AG09309 (cell line): ENCODE data around the gene CCBE1.
"Not testable (repeated sequence)": the region's sequence is repeated elsewhere in the genome, so short reads cannot be mapped to it uniquely, and the experiment has no call there.

Experiments
- DNase-seq: peaks from one replicate; pipeline ENCODE4 v3.0.0-alpha.2; 2010; ENCODE audit warnings: low read depth
- H3K4me3 ChIP-seq: 2 replicates; pipeline ENCODE4 v1.5.1; 2011; ENCODE audit warnings: mild to moderate bottlenecking, low read depth, low read length, moderate library complexity; ENCODE audit not compliant: control insufficient read depth
- TF ChIP-seq, protein P1 (sequence below): IDR thresholded peaks from 2 replicates; pipeline ENCODE4 v1.5.1; 2011; ENCODE audit warnings: mild to moderate bottlenecking, low read depth, low read length, inconsistent platforms; ENCODE audit not compliant: insufficient read depth, control insufficient read depth; ENCODE audit errors: missing control alignments

CCBE1 gene

DNA sequence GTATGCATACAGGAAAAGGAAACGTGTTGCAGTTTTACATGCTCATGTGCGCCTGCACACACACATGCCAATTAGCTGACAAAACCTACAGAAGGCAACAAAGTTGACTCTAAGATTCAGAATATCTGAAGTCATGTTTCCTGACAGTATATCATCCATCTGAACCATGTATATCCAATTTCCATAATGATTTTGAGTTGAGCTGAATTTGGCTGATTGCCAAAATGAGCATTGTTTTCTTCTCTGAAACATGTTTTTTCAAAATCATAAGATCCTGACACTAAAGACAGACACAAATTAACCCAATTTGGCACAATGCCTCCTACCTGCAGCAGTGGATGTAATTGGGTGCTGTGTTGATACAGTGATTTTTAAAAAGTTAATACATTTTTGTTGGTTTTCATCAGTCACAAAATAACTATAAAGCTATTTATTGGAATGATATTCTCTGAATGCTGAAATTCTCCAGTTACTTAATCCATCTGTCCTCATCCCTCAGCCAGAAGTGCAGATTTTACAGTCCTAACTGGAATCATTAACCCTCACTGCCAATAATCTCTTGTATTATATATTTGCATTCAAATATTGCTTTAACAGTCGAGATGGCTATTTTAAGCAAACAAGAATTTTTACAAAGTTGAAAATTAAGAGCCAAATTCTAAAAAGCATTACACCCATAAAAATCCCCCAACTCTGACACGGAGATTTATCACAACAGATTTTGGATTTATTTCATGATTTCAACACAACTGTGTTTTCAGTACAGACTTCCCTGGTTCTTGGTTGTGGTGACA is 176.5 kb downstream of the CCBE1 start:
- TF ChIP-seq, protein P1, sequence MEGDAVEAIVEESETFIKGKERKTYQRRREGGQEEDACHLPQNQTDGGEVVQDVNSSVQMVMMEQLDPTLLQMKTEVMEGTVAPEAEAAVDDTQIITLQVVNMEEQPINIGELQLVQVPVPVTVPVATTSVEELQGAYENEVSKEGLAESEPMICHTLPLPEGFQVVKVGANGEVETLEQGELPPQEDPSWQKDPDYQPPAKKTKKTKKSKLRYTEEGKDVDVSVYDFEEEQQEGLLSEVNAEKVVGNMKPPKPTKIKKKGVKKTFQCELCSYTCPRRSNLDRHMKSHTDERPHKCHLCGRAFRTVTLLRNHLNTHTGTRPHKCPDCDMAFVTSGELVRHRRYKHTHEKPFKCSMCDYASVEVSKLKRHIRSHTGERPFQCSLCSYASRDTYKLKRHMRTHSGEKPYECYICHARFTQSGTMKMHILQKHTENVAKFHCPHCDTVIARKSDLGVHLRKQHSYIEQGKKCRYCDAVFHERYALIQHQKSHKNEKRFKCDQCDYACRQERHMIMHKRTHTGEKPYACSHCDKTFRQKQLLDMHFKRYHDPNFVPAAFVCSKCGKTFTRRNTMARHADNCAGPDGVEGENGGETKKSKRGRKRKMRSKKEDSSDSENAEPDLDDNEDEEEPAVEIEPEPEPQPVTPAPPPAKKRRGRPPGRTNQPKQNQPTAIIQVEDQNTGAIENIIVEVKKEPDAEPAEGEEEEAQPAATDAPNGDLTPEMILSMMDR: no peak
- no peak overlapping the region for H3K4me3 ChIP-seq
- DNase-seq: no peak

DNA sequence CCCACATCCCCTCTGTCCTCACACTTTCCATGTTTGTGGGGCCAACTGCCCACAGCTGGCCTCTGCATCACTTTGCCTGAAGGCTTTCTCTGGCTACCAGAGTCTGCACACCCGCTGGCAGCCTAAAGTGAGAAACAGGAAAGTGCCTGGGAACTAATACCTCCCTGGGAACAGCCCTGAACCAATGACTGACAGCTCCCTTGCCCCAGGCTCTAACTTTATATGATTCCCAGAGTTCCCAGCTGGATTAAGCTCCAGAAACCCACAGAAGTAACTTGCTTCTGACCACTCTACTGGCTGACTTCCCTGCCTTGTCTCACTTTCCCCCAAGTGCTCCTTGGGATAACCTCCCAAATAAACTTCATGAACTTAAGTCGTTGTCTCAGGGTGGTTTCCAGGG is 178.5 kb downstream of the CCBE1 start:
- TF ChIP-seq, protein P1: no peak
- DNase-seq: no peak
- H3K4me3 ChIP-seq: no peak overlapping the region

DNA sequence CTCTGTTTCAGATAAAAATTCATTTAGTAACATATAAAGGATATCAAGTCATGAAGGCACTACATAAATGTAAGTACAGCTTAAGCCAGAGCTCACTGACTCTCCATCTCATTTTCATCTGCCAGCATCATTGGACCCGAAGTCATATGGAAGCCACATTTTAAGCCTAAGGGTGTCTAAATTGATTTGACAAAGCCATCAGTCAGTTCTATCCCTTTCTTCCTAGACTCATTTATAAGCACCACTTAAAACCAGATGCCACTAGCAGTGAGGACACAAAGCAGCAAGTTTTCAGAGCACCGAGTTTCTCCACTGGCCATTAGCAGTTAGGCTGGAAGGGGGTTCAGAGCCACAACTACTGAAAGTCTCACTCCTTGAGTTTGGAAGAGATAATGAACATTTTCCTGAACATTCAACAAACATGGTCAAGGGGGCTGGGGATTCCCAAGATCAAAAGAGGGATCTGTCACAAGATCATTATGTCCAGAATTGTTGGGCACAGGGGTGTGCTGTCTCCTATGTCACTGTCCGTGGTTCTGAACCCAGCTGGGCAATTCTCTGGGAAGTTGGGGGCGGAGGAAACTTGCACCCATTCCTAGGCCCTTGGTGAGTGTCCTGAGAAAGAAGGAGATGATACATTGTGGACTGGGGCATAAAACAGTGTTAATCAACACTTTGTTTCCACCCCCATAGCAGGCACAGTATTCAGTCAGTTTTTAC is 179.6 kb downstream of the CCBE1 start:
- H3K4me3 ChIP-seq: no peak overlapping the region
- DNase-seq: no peak
- TF ChIP-seq, protein P1: no peak

DNA sequence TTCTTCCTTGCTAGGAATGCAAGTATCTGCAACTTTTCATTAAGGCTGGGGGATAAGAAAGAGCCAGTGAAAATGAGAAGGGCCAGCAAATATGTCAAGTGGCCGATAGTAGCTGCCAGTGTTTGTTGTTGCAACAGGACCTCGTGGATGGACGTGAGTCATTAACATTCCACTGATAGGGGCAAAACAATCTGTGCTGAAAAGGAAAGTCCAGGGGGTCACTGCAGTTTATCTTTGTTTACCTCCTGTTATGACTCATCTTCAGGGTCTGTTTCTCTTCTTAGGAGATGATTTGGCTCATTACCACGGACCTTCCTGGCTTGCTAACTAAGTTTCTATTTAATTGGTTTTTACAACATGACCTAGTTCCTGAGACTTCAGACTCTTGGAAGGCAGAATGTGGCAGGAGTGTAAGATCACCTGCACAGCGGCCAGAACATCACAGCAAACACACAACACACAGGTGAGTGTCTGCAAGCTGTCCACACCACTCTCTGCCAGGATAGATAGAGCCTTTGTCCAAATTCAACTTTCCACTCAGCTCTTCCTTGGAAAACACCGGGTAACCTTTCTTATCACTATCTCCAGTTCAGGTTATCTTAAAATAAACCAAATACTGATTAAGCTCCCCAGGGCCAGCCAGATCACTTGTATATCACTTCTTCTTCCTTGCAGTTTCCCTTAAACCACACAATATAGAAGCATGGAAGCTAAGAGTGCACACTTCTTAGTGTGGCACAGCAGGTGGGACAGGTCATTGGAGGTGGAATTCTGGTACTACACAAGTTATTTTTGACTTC is 180.7 kb downstream of the CCBE1 start:
- DNase-seq: peak; percentile 24
- H3K4me3 ChIP-seq: no peak overlapping the region
- TF ChIP-seq, protein P1: no peak

DNA sequence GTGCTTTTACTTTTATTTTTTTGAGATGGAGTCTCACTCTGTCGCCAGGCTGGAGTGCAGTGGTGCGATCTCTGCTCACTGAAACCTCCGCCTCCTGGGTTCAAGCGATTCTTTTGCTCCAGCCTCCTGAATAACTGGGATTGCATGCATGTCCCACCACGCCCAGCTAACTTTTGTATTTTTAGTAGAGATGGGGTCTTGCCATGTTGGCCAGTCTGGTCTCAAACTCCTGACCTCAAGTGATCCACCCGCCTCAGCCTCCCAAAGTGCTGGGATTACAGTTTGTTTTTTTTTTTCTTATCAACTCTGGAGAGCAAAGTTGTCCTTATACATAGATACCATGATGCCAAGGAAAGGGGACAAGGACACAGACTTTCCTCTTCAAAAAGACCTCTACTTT is 181.3 kb downstream of the CCBE1 start:
- not testable (repeated sequence) for H3K4me3 ChIP-seq, DNase-seq

DNA sequence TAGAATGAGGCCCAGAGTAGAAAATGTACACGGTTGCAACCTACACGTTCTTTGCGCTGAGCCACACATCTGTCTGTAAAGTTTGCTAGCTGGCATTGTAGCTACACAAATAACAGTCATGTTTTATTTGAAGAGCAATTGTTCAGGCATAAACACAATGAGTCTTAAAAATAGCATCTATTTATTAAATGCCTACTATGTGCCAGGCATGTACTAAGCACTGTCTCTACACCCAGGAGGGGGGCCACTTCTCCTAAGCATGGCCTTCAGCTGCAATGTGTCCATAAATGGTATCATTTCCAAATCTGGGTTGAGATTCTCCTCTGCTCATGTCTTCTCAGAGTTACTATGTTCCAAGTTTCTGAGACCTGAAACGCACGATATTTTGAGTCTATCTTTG is 182.1 kb downstream of the CCBE1 start:
- TF ChIP-seq, protein P1: no peak
- no peak for DNase-seq
- H3K4me3 ChIP-seq: no peak overlapping the region
